GM12878 (cell line): ENCODE measurements around the gene GPR155. TPM values are rescaled to one million over a fixed set of nuclear protein-coding genes. Genes with fewer than 3 reads are reported as not detected.

Source experiments
- ASH2L ChIP-seq: fragments of 300-600, 200-600 bp; sonication (generic); IDR thresholded peaks from 2 replicates; pipeline ENCODE4 v1.6.1; 2017; ENCODE audit warnings: low read depth, mild to moderate bottlenecking, borderline replicate concordance
- ATF7 ChIP-seq: fragments of 450-650 bp; IDR thresholded peaks from 2 replicates; pipeline ENCODE4 v1.6.1; 2016; ENCODE audit warnings: low read depth, mild to moderate bottlenecking
- BCL11A ChIP-seq: IDR thresholded peaks from 2 replicates; pipeline ENCODE4 v1.6.1; 2011; ENCODE audit warnings: low read depth, low read length
- CBX5 ChIP-seq: sonication (generic); IDR thresholded peaks from 2 replicates; pipeline ENCODE4 v1.6.1; 2016; ENCODE audit warnings: low read depth, moderate library complexity, mild to moderate bottlenecking, inconsistent platforms
- DPF2 ChIP-seq: fragments of 450-650 bp; IDR thresholded peaks from 2 replicates; pipeline ENCODE4 v1.6.1; 2017; ENCODE audit warnings: mild to moderate bottlenecking
- EED ChIP-seq: sonication (generic); IDR thresholded peaks from 2 replicates; pipeline ENCODE4 v1.6.1; 2016; ENCODE audit warnings: antibody characterized with exemption, low read depth
- ELK1 ChIP-seq: IDR thresholded peaks from 2 replicates; pipeline ENCODE4 v1.6.1; 2012; ENCODE audit warnings: low read depth, low read length, improper control_type of control experiment
- HDAC2 ChIP-seq: fragments of 200-600 bp; sonication (generic); IDR thresholded peaks from 2 replicates; pipeline ENCODE4 v1.6.1; 2017
- HDAC6 ChIP-seq: fragments of 200-600 bp; sonication (generic); IDR thresholded peaks from one replicate; pipeline ENCODE4 v1.8.0; 2017; ENCODE audit warnings: antibody characterized with exemption; ENCODE audit not compliant: unreplicated experiment
- IKZF2 ChIP-seq, 2 experiments: fragments of 450-650 bp; IDR thresholded peaks; 2 replicates each; pipeline ENCODE4 v1.6.1; 2017; ENCODE audit warnings: mild to moderate bottlenecking in 2 of 2, moderate library complexity in 2 of 2
- JUNB ChIP-seq: IDR thresholded peaks from 2 replicates; pipeline ENCODE4 v1.6.1; 2016; ENCODE audit warnings: antibody characterized with exemption, mild to moderate bottlenecking
- MEF2B ChIP-seq: fragments of 450-650 bp; IDR thresholded peaks from 2 replicates; pipeline ENCODE4 v1.6.1; 2018; ENCODE audit warnings: mild to moderate bottlenecking, moderate library complexity; ENCODE audit not compliant: partially characterized antibody, poor library complexity, severe bottlenecking
- MTA2 ChIP-seq: fragments of 450-650 bp; IDR thresholded peaks from 2 replicates; pipeline ENCODE4 v1.6.1; 2016; ENCODE audit warnings: low read depth, mild to moderate bottlenecking, moderate library complexity
- MXI1 ChIP-seq: fragments of 150-350 bp; IDR thresholded peaks from 2 replicates; pipeline ENCODE4 v1.6.1; 2011; ENCODE audit warnings: low read depth, mild to moderate bottlenecking, inconsistent platforms, low read length, improper control_type of control experiment
- NBN ChIP-seq: fragments of 450-650 bp; IDR thresholded peaks from 2 replicates; pipeline ENCODE4 v1.6.1; 2016
- PAX8 ChIP-seq: fragments of 450-650 bp; IDR thresholded peaks from 2 replicates; pipeline ENCODE4 v1.6.1; 2017; ENCODE audit warnings: mild to moderate bottlenecking, moderate library complexity
- SMC3 ChIP-seq: IDR thresholded peaks from 2 replicates; pipeline ENCODE4 v1.6.1; 2011; ENCODE audit warnings: low read length, improper control_type of control experiment, borderline replicate concordance
- SREBF1 ChIP-seq: IDR thresholded peaks from 2 replicates; pipeline ENCODE4 v1.6.1; 2012; ENCODE audit warnings: mild to moderate bottlenecking, low read length
- SREBF2 ChIP-seq: IDR thresholded peaks from 2 replicates; pipeline ENCODE4 v1.6.1; 2012; ENCODE audit warnings: mild to moderate bottlenecking, low read length
- SRF ChIP-seq, 2 experiments: IDR thresholded peaks; 2 replicates each; pipeline ENCODE4 v1.6.1; 2011; ENCODE audit warnings: low read depth in 2 of 2, low read length in 2 of 2, mild to moderate bottlenecking in 1 of 2, moderate library complexity in 1 of 2
- STAT3 ChIP-seq: IDR thresholded peaks from 2 replicates; pipeline ENCODE4 v1.6.1; 2011; ENCODE audit warnings: low read depth, low read length, improper control_type of control experiment
- ZBTB40 ChIP-seq: fragments of 450-650 bp; IDR thresholded peaks from 2 replicates; pipeline ENCODE4 v1.6.1; 2016; ENCODE audit warnings: mild to moderate bottlenecking, moderate library complexity, borderline replicate concordance
- ZNF217 ChIP-seq: fragments of 450-650 bp; IDR thresholded peaks from 2 replicates; pipeline ENCODE4 v1.6.1; 2017; ENCODE audit warnings: antibody characterized with exemption, mild to moderate bottlenecking
- polyA plus RNA-seq, 11 experiments: library from polyadenylated mRNA; depleted of rRNA in 4 of 11; unstranded in 6 of 11; stranded (reverse) in 5 of 11; fragments of >200 nt; fragmentation: Nextera tagmentation in 4 of 11; fragmentation: Illumina TruSeq in 1 of 11; extraction: Ambion mirVana in 4 of 11; extraction: Trizol in 1 of 11; gene quantifications; 1 replicate in 1 of 11; 2 replicates in 10 of 11; pipeline versions ENCODE4 v1.2.1 to v1.2.3, GENCODE V29; 2011 to 2016; ENCODE audit warnings: inconsistent platforms in 2 of 11, missing spikeins in 2 of 11, low read depth in 1 of 11
- total RNA-seq, 4 experiments: library from RNA; depleted of rRNA in 3 of 4; stranded (reverse); fragments of >200 nt in 3 of 4; fragmentation: Illumina TruSeq in 1 of 4; extraction: Trizol in 1 of 4; gene quantifications; 2 replicates each; pipeline versions ENCODE4 v1.2.1 to v1.2.3, GENCODE V29; 2013 to 2021
- TF ChIP-seq, protein P1 (sequence below): fragments of 450-650 bp; IDR thresholded peaks from 2 replicates; pipeline ENCODE4 v1.6.1; 2016; ENCODE audit warnings: mild to moderate bottlenecking
- TF ChIP-seq, protein P2 (sequence below): fragments of 450-650 bp; IDR thresholded peaks from 2 replicates; pipeline ENCODE4 v1.6.1; 2017; ENCODE audit warnings: low read depth, mild to moderate bottlenecking, moderate library complexity

The GPR155 gene
- total and polyA plus RNA-seq, 10 of the 15 experiments (the other 5 are each of a cell fraction or from before 2014, with no cell fraction given) = 0.53 to 3.0 (median 1.5) TPM

- TF ChIP-seq ZNF217 (no peak), PAX8 (0 out of 2 replicates have a peak, but pooled peaks have one; percentile 55), ZBTB40 (peak; percentile 80; the same call in 1 of the 2 replicates), DPF2 (no peak), JUNB (no peak), SREBF2 (no peak), SRF (IDR thresholded peaks at IDR 0.05; ENCODE audit: low read depth in 2 of 2, low read length in 2 of 2) (no peak), MEF2B (no peak), HDAC2 (no peak), ELK1 (no peak; the same call in 1 of the 2 replicates), BCL11A (no peak), MXI1 (no peak), ATF7 (no peak; the same call in 1 of the 2 replicates), IKZF2 (IDR thresholded peaks at IDR 0.05) (peak; percentile 84 to 90), MTA2 (peak; percentile 13; the same call in 1 of the 2 replicates), STAT3 (no peak), CBX5 (no peak), HDAC6 (no peak), NBN (0 out of 2 replicates have a peak, but pooled peaks have one; percentile 29), SREBF1 (no peak), ASH2L (no peak), SMC3 (no peak), EED (peak; percentile 55; the same call in 1 of the 2 replicates)
- TF ChIP-seq, protein P1, sequence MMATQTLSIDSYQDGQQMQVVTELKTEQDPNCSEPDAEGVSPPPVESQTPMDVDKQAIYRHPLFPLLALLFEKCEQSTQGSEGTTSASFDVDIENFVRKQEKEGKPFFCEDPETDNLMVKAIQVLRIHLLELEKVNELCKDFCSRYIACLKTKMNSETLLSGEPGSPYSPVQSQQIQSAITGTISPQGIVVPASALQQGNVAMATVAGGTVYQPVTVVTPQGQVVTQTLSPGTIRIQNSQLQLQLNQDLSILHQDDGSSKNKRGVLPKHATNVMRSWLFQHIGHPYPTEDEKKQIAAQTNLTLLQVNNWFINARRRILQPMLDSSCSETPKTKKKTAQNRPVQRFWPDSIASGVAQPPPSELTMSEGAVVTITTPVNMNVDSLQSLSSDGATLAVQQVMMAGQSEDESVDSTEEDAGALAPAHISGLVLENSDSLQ = no peak
- TF ChIP-seq, protein P2, sequence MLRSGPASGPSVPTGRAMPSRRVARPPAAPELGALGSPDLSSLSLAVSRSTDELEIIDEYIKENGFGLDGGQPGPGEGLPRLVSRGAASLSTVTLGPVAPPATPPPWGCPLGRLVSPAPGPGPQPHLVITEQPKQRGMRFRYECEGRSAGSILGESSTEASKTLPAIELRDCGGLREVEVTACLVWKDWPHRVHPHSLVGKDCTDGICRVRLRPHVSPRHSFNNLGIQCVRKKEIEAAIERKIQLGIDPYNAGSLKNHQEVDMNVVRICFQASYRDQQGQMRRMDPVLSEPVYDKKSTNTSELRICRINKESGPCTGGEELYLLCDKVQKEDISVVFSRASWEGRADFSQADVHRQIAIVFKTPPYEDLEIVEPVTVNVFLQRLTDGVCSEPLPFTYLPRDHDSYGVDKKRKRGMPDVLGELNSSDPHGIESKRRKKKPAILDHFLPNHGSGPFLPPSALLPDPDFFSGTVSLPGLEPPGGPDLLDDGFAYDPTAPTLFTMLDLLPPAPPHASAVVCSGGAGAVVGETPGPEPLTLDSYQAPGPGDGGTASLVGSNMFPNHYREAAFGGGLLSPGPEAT = peak; percentile 90
These were observed 435 bp upstream of the GPR155 start (continued) for GRCh38 chr2:174487108-174487819.
